Measurements from ENCODE around the gene JAZF1. TPM values are rescaled to one million over a fixed set of nuclear protein-coding genes. Genes with fewer than 3 reads are reported as not detected.

JAZF1 gene
- total and polyA plus RNA-seq, 2 experiments from 2014 or later, result 13.8 to 19.6 TPM

DNA sequence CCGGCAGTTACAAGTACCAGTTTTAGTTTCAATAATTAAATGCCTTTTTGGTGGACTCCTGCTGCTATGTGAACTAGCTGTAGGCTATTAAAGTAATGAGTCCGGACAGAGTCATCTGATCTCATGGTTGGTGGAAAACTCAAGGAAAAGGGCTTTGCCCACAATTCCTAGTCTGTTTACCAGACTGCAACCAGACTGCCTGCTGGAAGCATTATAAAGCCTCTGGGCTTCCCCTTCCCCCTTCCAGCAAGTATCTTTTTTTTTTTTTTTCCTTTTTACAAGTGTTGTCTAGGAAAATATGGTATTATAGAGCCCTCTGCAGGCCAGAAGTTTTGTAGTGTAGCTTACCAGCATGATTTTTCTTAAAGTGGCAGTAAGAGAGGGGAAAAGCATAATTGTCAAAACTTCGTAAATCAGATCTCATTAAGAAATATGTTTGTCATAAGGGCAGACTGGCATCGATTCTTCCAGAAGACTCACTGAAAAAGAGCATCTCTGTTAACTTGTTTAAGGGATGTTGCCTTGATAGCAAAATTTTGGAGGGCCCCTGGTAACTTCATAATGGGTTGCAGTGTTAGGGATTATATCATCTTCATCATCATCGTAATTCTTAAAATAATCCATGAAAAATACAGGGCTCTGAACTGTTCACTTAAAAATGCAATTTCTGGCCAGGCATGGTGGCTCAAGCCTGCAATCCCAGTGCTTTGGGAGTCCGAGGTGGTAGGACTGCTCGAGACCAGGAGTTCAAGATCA lies 259.3 kb downstream of the JAZF1 start:
- Histone ChIP-seq H3F3A (ENCODE audit: insufficient read depth) (peaks cover 9% of the 10 kb centered on the region; the same call in 1 of the 2 replicates), H2AFZ (no peak overlapping the region), H3K4me3 (peak overlapping the region; percentile 24), H3K27ac (no peak overlapping the region), H3K4me1 (ENCODE audit: insufficient read depth) (peaks cover 27% of the 10 kb centered on the region), H3K36me3 (ENCODE audit: low read depth) (no peaks in the 10 kb centered on the region), H4K20me1 (ENCODE audit: insufficient read depth) (no peaks in the 10 kb centered on the region), H3K9me3 (ENCODE audit: low read depth) (no peaks in the 10 kb centered on the region), H3K79me2 (ENCODE audit: insufficient read depth) (peaks cover 10% of the 10 kb centered on the region; the same call in 1 of the 2 replicates), H3K4me2 (ENCODE audit: unreplicated experiment) (peak overlapping the region; percentile 45), H3K9me2 (ENCODE audit: insufficient read depth) (no peaks in the 10 kb centered on the region), H3K27me3 (replicated peaks; ENCODE audit: insufficient read depth) (no peaks in the 10 kb centered on the region), H3K9ac (peak overlapping the region; percentile 4; the same call in 1 of the 2 replicates)
- peak; percentile 82 for DNase-seq
- TF ChIP-seq EZH2phosphoT487 (IDR thresholded peaks at IDR 0.05; ENCODE audit: insufficient read depth, low read depth), result no peak
- no peak for TF ChIP-seq EZH2 (IDR thresholded peaks at IDR 0.05; ENCODE audit: insufficient read depth, poor library complexity, severe bottlenecking)
- WGBS, 2 experiments (ENCODE audit: low coverage in 1 of 2, low lambda C conversion rate in 2 of 2, missing lambda C conversion rate in 2 of 2), result 25 to 27% methylated on average over 7 of the region's 7 CpGs
- in situ Hi-C loops (cut with MboI), result loop anchor here (10.0 kb wide), 1 partner anchor 716 kb away; the partner anchor contains the start of gene HOXA13

DNA sequence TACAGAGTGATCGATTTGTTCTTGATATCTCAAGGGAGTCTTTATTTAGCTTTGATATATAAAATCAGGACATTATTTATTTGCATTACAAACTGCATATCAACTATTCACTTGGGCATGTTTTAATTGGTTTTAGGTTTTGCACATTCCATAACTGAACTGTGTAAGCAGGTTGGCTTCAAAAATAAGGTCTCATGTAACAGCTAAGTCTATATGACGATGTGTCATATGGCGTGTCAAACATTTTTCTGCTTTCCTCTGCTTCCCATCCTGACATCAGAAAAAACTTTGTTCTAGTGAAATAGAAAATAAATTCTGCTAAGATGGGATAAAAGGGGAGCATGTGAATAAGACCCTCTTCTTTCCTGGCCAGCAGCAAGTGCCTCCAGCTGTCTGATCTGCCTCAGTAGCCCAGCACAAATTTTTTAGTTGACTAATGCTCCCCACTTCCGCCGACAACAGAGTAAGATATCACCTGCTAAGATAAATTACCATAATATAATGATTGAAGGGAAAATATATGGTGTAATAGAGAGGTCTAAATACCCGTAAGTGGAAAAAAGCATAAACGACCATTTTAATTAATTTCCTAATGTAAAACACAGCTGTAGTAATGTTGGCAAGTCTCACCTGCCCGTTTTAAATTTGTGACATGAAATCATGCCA lies 260.2 kb downstream of the JAZF1 start:
- H3K4me2 ChIP-seq (ENCODE audit: unreplicated experiment), result peak overlapping the region; percentile 45
- no peaks in the 10 kb centered on the region for H3K9me3 ChIP-seq (ENCODE audit: low read depth)
- H3K4me1 ChIP-seq (ENCODE audit: insufficient read depth), result peaks cover 27% of the 10 kb centered on the region
- no peak overlapping the region for H3K27ac ChIP-seq
- H3K36me3 ChIP-seq (ENCODE audit: low read depth), result no peaks in the 10 kb centered on the region
- H3K79me2 ChIP-seq (ENCODE audit: insufficient read depth), result peaks cover 15% of the 10 kb centered on the region; the same call in 1 of the 2 replicates
- WGBS, 2 experiments (ENCODE audit: low coverage in 1 of 2, low lambda C conversion rate in 2 of 2, missing lambda C conversion rate in 2 of 2), result 51% methylated on average over 8 of the region's 8 CpGs
- peak overlapping the region; percentile 24; the same call in 1 of the 2 replicates for H3K4me3 ChIP-seq
- no peaks in the 10 kb centered on the region for H3K27me3 ChIP-seq (replicated peaks; ENCODE audit: insufficient read depth)
- no peaks in the 10 kb centered on the region for H3K9me2 ChIP-seq (ENCODE audit: insufficient read depth)
- TF ChIP-seq EZH2phosphoT487 (IDR thresholded peaks at IDR 0.05; ENCODE audit: insufficient read depth, low read depth) (no peak), EZH2 (IDR thresholded peaks at IDR 0.05; ENCODE audit: insufficient read depth, poor library complexity, severe bottlenecking) (no peak)
- H3F3A ChIP-seq (ENCODE audit: insufficient read depth), result peaks cover 9% of the 10 kb centered on the region; the same call in 1 of the 2 replicates
- H2AFZ ChIP-seq, result no peak overlapping the region
- 0 out of 2 replicates have a peak overlapping the region, but pooled peaks have one; percentile 4 for H3K9ac ChIP-seq
- no peaks in the 10 kb centered on the region for H4K20me1 ChIP-seq (ENCODE audit: insufficient read depth)
- no peak for DNase-seq
- in situ Hi-C loops (cut with MboI), result loop anchor here (10.0 kb wide), 1 partner anchor 716 kb away; the partner anchor contains the start of gene HOXA13

DNA sequence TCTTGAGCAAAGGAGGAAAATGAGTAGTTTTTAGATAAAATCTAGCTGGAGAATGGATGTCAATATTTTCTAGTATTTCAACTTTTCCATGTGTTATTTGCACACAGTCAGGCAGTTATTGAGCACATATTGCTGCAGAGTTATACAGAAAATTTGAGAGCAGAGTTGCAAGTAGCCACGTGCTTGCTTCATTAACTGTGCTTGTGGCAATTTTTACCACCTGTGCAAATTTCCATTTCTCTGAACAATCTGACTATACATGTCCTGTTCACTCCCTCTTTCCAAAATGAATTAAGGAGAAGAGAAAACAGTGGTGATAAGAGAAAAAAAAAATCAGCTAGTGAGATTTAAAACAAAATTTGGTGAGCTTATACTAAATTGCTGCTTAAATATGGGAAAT lies 262.1 kb downstream of the JAZF1 start:
- Histone ChIP-seq H3F3A (ENCODE audit: insufficient read depth) (peaks cover 9% of the 10 kb centered on the region; the same call in 1 of the 2 replicates), H3K4me1 (ENCODE audit: insufficient read depth) (peaks cover 20% of the 10 kb centered on the region), H3K9me2 (ENCODE audit: insufficient read depth) (no peaks in the 10 kb centered on the region), H2AFZ (no peak overlapping the region), H3K79me2 (ENCODE audit: insufficient read depth) (peaks cover 15% of the 10 kb centered on the region; the same call in 1 of the 2 replicates), H3K27me3 (replicated peaks; ENCODE audit: insufficient read depth) (no peaks in the 10 kb centered on the region), H3K4me3 (no peak overlapping the region), H3K9ac (no peak overlapping the region), H3K36me3 (ENCODE audit: low read depth) (no peaks in the 10 kb centered on the region), H3K4me2 (ENCODE audit: unreplicated experiment) (peak overlapping the region; percentile 3), H4K20me1 (ENCODE audit: insufficient read depth) (no peaks in the 10 kb centered on the region), H3K27ac (no peak overlapping the region), H3K9me3 (ENCODE audit: low read depth) (no peaks in the 10 kb centered on the region)
- 95 to 100% methylated on average over 1 of the region's 1 CpG for WGBS, 2 experiments (ENCODE audit: low coverage in 1 of 2, low lambda C conversion rate in 2 of 2, missing lambda C conversion rate in 2 of 2)
- DNase-seq, result no peak
- TF ChIP-seq EZH2phosphoT487 (IDR thresholded peaks at IDR 0.05; ENCODE audit: insufficient read depth, low read depth), result no peak
- no peak for TF ChIP-seq EZH2 (IDR thresholded peaks at IDR 0.05; ENCODE audit: insufficient read depth, poor library complexity, severe bottlenecking)
- in situ Hi-C loops (cut with MboI), result no loop called here

DNA sequence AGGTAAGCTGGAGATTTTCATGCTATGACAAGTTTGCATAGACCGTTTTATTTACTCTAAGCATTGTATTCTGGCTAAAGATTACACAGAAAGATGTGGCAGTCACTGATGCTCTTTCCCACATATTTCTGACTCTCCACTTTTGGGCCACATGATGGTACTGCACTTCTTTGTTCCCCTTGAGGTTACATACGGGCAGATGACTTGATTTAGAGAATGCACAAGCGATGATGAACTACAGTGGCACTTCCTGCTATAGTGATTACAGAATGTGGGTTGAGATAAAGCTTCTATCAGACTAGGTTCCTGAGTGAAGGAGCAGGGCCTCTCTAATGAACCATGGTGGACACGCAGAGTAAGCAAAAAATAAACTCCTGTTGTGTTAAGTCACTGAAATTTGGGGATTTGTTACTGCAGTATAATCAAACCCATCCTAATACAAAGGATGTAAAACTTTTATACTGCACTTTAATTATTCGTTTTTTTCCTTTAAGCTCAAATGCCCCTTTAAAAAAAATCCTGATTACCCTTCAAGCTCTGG lies 262.8 kb downstream of the JAZF1 start:
- H3K9me2 ChIP-seq (ENCODE audit: insufficient read depth), result no peaks in the 10 kb centered on the region
- no peak for TF ChIP-seq EZH2phosphoT487 (IDR thresholded peaks at IDR 0.05; ENCODE audit: insufficient read depth, low read depth)
- TF ChIP-seq EZH2 (IDR thresholded peaks at IDR 0.05; ENCODE audit: insufficient read depth, poor library complexity, severe bottlenecking), result no peak
- peaks cover 15% of the 10 kb centered on the region; the same call in 1 of the 2 replicates for H3K79me2 ChIP-seq (ENCODE audit: insufficient read depth)
- H4K20me1 ChIP-seq (ENCODE audit: insufficient read depth), result no peaks in the 10 kb centered on the region
- H3K36me3 ChIP-seq (ENCODE audit: low read depth), result no peaks in the 10 kb centered on the region
- in situ Hi-C loops (cut with MboI), result no loop called here
- H3F3A ChIP-seq (ENCODE audit: insufficient read depth), result peaks cover 9% of the 10 kb centered on the region; the same call in 1 of the 2 replicates
- no peaks in the 10 kb centered on the region for H3K9me3 ChIP-seq (ENCODE audit: low read depth)
- no peak overlapping the region for H3K4me3 ChIP-seq
- WGBS, 2 experiments (ENCODE audit: low coverage in 1 of 2, low lambda C conversion rate in 2 of 2, missing lambda C conversion rate in 2 of 2), result 41% methylated on average over 5 of the region's 5 CpGs
- 0 out of 2 replicates have a peak overlapping the region, but pooled peaks have one; percentile 4 for H3K27ac ChIP-seq
- DNase-seq, result peak; percentile 61
- peaks cover 20% of the 10 kb centered on the region for H3K4me1 ChIP-seq (ENCODE audit: insufficient read depth)
- H3K9ac ChIP-seq, result no peak overlapping the region
- H3K27me3 ChIP-seq (replicated peaks; ENCODE audit: insufficient read depth), result no peaks in the 10 kb centered on the region
- no peak overlapping the region for H2AFZ ChIP-seq
- H3K4me2 ChIP-seq (ENCODE audit: unreplicated experiment), result peak overlapping the region; percentile 44

Measured in GM23248 (cell line).